ENCODE data around the gene HOXA9.

Gene HOXA9

GRCh38 chr7:27165089-27165995 lies at the start of gene HOXA9:
Gene HOXA9, minus strand, starts transcription at chr7:27165537. Its CDS starts 80 bp downstream, at chr7:27165457.
- TF ChIP-seq POLR2A (IDR thresholded peaks at IDR 0.05; ENCODE audit: extremely low read depth, insufficient read length), result no peak
- no peak for TF ChIP-seq CTCF (IDR thresholded peaks at IDR 0.05; ENCODE audit: low read depth, low read length)
- no peak for TF ChIP-seq MYC (IDR thresholded peaks at IDR 0.05; ENCODE audit: low read depth, low read length)
- no peak for TF ChIP-seq MAX (IDR thresholded peaks at IDR 0.05; ENCODE audit: low read depth, low read length)
- no peak for DNase-seq (ENCODE audit: low read depth)
- no peak within 1 kb of the TSS for H3K4me3 ChIP-seq (ENCODE audit: low read depth, low read length)

GRCh38 chr7:27214239-27214950 lies 49.1 kb upstream of the HOXA9 start:
- no peak for DNase-seq (ENCODE audit: low read depth)
- no peak overlapping the region for H3K4me3 ChIP-seq (ENCODE audit: low read depth, low read length)
- no peak for TF ChIP-seq MYC (IDR thresholded peaks at IDR 0.05; ENCODE audit: low read depth, low read length)
- TF ChIP-seq POLR2A (IDR thresholded peaks at IDR 0.05; ENCODE audit: extremely low read depth, insufficient read length), result no peak
- no peak for TF ChIP-seq CTCF (IDR thresholded peaks at IDR 0.05; ENCODE audit: low read depth, low read length)
- no peak for TF ChIP-seq MAX (IDR thresholded peaks at IDR 0.05; ENCODE audit: low read depth, low read length)

- TF ChIP-seq POLR2A (IDR thresholded peaks at IDR 0.05; ENCODE audit: extremely low read depth, insufficient read length), result no peak
- no peak for TF ChIP-seq MYC (IDR thresholded peaks at IDR 0.05; ENCODE audit: low read depth, low read length)
- no peak for TF ChIP-seq CTCF (IDR thresholded peaks at IDR 0.05; ENCODE audit: low read depth, low read length)
- TF ChIP-seq MAX (IDR thresholded peaks at IDR 0.05; ENCODE audit: low read depth, low read length), result no peak
- DNase-seq (ENCODE audit: low read depth), result no peak
- no peak overlapping the region for H3K4me3 ChIP-seq (ENCODE audit: low read depth, low read length)
Observed at GRCh38 chr7:27213433-27214238, 48.3 kb upstream of the HOXA9 start.

- no peak for DNase-seq (ENCODE audit: low read depth)
Observed at GRCh38 chr7:27212497-27213432, 47.4 kb upstream of the HOXA9 start.

More at GRCh38 chr7:27212497-27213432, 47.4 kb upstream of the HOXA9 start:
- TF ChIP-seq MAX (IDR thresholded peaks at IDR 0.05; ENCODE audit: low read depth, low read length) (no peak), MYC (IDR thresholded peaks at IDR 0.05; ENCODE audit: low read depth, low read length) (no peak), POLR2A (IDR thresholded peaks at IDR 0.05; ENCODE audit: extremely low read depth, insufficient read length) (no peak), CTCF (IDR thresholded peaks at IDR 0.05; ENCODE audit: low read depth, low read length) (no peak)
- no peak overlapping the region for H3K4me3 ChIP-seq (ENCODE audit: low read depth, low read length)

All from NB4 (cell line).